D721Med (cell line): ENCODE data around the gene PTGER3.
"Not testable (repeated sequence)": the region's sequence is repeated elsewhere in the genome, so short reads cannot be mapped to it uniquely, and the experiment has no call there.

Experiments used
- DNase-seq: peaks from one replicate; pipeline ENCODE4 v3.0.0; 2011; ENCODE audit warnings: low spot score; ENCODE audit not compliant: insufficient read length
- FAIRE-seq: peaks from 2 replicates; lab custom pipeline; 2011; peaks lifted over from hg19 to GRCh38; lab: Jason Lieb, UNC
- TF ChIP-seq, protein P1 (sequence below): IDR thresholded peaks from 2 replicates; pipeline ENCODE4 v1.5.1; 2012; ENCODE audit warnings: mild to moderate bottlenecking, control low read depth; ENCODE audit not compliant: insufficient read depth; ENCODE audit errors: missing control alignments

PTGER3 gene

DNA sequence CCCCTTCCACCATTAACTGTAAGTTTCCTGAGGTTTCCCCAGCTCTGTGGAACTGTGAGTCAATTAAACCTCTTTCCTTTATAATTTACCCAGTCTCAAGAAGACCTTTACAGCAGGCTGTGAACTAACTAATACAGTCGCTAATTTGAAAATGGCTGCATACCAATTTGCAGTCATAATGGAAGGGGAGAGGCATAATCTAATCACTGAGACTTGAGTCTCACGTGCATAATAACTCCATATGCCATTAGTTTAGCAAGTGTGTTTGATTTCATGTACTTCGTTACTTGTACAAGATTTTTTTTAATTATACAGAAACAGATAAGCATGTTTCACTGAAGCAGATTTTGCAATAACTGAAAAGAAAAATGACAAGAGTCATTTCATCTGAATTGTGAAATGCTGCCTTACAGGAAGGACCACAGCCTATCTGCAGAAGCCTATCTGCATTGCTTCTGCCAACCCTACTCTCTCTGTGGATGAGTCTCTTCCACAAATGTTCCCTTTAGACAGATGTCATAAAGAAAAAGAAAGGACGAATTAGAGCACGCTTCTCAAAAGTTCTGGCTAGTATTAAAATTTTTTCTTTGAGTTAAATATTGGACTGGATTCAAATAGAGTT is 99.1 kb downstream of the PTGER3 start:
- TF ChIP-seq, protein P1, sequence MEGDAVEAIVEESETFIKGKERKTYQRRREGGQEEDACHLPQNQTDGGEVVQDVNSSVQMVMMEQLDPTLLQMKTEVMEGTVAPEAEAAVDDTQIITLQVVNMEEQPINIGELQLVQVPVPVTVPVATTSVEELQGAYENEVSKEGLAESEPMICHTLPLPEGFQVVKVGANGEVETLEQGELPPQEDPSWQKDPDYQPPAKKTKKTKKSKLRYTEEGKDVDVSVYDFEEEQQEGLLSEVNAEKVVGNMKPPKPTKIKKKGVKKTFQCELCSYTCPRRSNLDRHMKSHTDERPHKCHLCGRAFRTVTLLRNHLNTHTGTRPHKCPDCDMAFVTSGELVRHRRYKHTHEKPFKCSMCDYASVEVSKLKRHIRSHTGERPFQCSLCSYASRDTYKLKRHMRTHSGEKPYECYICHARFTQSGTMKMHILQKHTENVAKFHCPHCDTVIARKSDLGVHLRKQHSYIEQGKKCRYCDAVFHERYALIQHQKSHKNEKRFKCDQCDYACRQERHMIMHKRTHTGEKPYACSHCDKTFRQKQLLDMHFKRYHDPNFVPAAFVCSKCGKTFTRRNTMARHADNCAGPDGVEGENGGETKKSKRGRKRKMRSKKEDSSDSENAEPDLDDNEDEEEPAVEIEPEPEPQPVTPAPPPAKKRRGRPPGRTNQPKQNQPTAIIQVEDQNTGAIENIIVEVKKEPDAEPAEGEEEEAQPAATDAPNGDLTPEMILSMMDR: no peak
- no peak for DNase-seq
- no peak for FAIRE-seq

DNA sequence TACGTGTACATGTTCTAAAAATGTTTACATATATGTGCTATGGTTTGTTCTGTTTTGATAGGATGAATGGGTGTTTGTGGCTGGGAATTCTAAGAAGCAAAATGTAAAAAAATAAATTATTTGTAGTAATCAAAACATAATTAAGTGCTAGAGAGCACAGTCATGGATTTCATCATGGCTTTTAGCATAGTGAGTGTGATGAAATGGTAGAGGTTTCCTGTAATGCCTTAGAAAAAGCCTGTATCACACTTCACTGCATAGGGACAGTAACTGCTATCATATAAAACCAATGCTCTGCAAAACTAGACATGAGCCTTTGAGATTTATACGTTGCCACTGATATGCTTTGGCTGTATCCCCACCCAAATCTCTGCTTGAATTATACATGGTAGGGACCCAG is 99.8 kb downstream of the PTGER3 start:
- TF ChIP-seq, protein P1: no peak
- no peak for DNase-seq
- FAIRE-seq: no peak

DNA sequence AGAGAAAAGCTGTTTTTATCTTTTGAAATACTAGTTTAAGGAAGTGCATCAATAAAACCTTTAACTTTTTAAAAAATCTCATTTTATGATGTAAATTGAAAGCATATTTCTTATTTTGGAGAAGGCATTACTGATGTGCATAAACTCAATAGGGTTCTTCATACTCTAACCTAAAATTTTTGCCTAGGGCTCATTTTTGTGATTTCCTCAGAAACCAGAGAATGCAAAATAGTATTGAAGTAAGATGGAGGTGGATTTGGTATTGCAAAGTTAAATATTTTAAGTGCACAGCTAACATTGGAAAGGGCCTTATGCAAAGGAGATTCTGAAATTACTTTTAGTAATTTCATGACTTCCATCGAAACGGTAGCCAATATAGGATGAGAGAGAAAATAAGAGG is 101.9 kb downstream of the PTGER3 start:
- no peak for FAIRE-seq

DNA sequence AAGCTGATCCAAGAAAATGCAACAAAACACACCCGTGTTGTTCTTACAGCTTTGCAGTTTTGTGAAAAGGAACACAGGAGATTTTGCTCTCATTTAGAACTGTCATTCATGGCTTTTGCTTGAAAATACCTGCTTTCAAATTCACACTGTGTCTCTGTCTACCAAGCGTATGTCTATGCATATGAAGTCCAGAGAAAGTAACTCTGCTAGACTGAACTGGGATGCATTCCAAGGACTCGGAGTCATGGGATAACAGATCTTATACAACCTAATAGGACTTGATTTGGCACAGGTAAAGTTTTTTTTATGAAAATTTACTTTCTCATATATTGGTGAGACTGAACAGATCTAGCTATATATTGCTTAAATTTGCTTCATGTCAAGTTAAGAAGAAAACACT is 102.4 kb downstream of the PTGER3 start:
- DNase-seq (no peak), FAIRE-seq (no peak)
- TF ChIP-seq, protein P1: no peak

More for the DNA sequence above, 101.9 kb downstream of the PTGER3 start:
- TF ChIP-seq, protein P1: no peak
- no peak for DNase-seq

DNA sequence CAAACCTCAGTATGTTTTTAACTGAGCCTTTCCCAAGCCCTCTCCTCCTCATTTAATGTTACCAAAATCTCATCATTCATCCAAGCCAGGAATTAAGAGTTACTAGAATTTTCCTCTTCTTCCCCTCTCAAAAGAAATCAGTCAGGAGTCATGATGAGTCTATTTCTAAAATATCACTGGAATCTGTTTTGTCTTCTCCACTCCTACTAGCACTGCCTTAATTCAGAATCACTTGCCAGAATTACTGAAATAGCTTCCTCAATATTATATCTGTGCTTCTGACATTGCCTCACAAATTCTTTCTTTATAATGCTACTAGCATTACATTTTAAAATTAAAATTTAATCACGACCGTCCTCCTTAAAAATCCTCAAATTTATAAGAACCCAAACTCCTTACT is 106.1 kb downstream of the PTGER3 start:
- no peak for DNase-seq
- TF ChIP-seq, protein P1: no peak
- no peak for FAIRE-seq

DNA sequence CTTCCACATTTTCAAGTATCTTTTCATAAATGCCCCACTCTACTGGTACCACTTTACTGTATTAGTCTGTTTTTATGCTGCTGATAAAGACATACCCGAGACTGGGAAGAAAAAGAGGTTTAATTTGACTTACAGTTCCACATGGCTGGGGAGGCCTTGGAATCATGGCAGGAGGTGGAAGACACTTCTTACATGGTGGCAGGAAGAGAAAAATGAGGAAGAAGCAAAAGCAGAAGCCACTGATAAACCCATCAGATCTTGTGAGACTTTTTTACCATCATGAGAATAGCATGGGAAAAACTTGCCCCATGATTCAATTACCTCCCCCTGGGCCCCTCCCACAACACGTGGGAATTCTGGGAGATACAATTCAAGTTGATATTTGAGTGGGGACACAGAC is 107.2 kb downstream of the PTGER3 start:
- DNase-seq, FAIRE-seq: not testable (repeated sequence)

DNA sequence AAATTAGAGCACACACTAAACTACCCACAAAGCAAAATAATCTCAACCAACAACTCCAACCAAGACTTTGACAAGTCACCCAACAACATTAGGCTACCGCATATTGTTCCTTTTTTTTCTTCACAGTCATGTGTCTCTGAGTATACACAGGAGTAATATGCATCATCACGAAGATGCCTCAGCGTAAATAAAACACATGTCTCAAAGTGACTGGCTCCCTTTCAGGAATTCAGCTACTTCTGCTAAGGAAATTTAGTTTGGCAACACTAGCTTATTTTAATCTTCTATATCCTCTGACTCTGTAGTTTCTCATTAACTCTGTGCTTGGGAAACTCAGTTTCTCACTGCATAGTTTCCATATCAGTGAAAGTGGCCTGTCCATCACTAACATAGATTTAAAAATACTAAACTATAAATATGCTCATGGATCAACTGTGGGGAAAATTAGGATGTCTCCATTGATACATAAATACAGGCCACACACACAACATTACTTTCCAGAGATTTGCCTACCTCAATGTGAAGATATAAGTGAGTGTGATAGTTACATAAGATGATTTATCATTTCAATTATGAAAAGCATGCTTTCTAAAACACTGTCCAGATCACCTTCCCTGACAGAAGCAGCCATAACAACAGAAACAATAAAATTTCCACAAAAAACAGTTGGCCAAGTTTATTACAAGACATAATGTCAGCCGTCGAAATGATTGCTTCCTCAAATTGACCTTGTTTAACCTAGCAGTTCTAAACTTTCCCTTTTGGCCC is 113.2 kb downstream of the PTGER3 start:
- no peak for FAIRE-seq
- DNase-seq: no peak
- TF ChIP-seq, protein P1: no peak
